Liver (tissue), 9 donors: ENCODE results near the gene CD8B2. TPM values are rescaled to one million over a fixed set of nuclear protein-coding genes. Genes with fewer than 3 reads are reported as not detected.

Experiments used
- DNase-seq: peaks from one replicate; pipeline ENCODE4 v3.0.0-alpha.2; 2017; ENCODE audit warnings: low spot score
- H3K27ac ChIP-seq, 2 donors: one replicate each; pipeline ENCODE4 v1.7.0; 2013; ENCODE audit warnings: inconsistent platforms in 2 of 2, low read length in 2 of 2, control low read depth in 1 of 2, low read depth in 1 of 2, mild to moderate bottlenecking in 1 of 2
- H3K27me3 ChIP-seq, 4 donors: one replicate each; pipeline versions ENCODE4 v1.6.1 to v1.7.0; 2013; ENCODE audit warnings: low read length in 3 of 4, inconsistent platforms in 1 of 4, mild to moderate bottlenecking in 1 of 4, moderate library complexity in 1 of 4; ENCODE audit not compliant: control insufficient read depth in 4 of 4, insufficient read depth in 4 of 4
- H3K36me3 ChIP-seq, 4 donors: one replicate each; pipeline versions ENCODE4 v1.6.1 to v1.7.0; 2013; ENCODE audit warnings: low read length in 3 of 4, mild to moderate bottlenecking in 3 of 4, low read depth in 1 of 4, moderate library complexity in 1 of 4; ENCODE audit not compliant: control insufficient read depth in 4 of 4, insufficient read depth in 3 of 4
- H3K4me1 ChIP-seq, 4 donors: one replicate each; pipeline versions ENCODE4 v1.6.1 to v1.7.0; 2013; ENCODE audit warnings: low read length in 3 of 4, mild to moderate bottlenecking in 3 of 4, moderate library complexity in 1 of 4; ENCODE audit not compliant: control insufficient read depth in 4 of 4, insufficient read depth in 4 of 4
- H3K4me3 ChIP-seq, 3 donors: one replicate each; pipeline versions ENCODE4 v1.6.1 to v1.7.0; 2013; ENCODE audit warnings: low read length in 3 of 3, control low read depth in 1 of 3, low read depth in 1 of 3, mild to moderate bottlenecking in 1 of 3
- H3K9ac ChIP-seq, 2 donors: one replicate each; pipeline ENCODE4 v1.7.0; 2013; ENCODE audit warnings: low read length in 2 of 2, mild to moderate bottlenecking in 2 of 2, moderate library complexity in 2 of 2, control low read depth in 1 of 2, low read depth in 1 of 2
- H3K9me3 ChIP-seq, 4 donors: one replicate each; pipeline versions ENCODE4 v1.6.1 to v1.7.0; 2013; ENCODE audit warnings: low read length in 3 of 4; ENCODE audit not compliant: control insufficient read depth in 4 of 4
- ATF3 ChIP-seq: IDR thresholded peaks from 2 replicates; pipeline ENCODE4 v1.6.1; 2016; ENCODE audit warnings: antibody characterized with exemption
- EGR1 ChIP-seq, 2 donors: IDR thresholded peaks; 2 replicates each; pipeline ENCODE4 v1.6.1; 2016 to 2018; ENCODE audit warnings: antibody characterized with exemption in 2 of 2, low read depth in 2 of 2
- FOXA1 ChIP-seq: IDR thresholded peaks from 2 replicates; pipeline ENCODE4 v1.6.1; 2016; ENCODE audit warnings: antibody characterized with exemption
- FOXA2 ChIP-seq: IDR thresholded peaks from 2 replicates; pipeline ENCODE4 v1.6.1; 2016; ENCODE audit warnings: antibody characterized with exemption
- GABPA ChIP-seq, 2 donors: IDR thresholded peaks in 1 of 2; conservative IDR thresholded peaks in 1 of 2; 2 replicates each; pipeline ENCODE4 v1.6.1; 2016; ENCODE audit warnings: antibody characterized with exemption in 2 of 2, mild to moderate bottlenecking in 1 of 2, moderate library complexity in 1 of 2
- HNF4A ChIP-seq, 2 donors: conservative IDR thresholded peaks; 2 replicates each; pipeline ENCODE4 v1.6.1; 2016; ENCODE audit warnings: antibody characterized with exemption in 2 of 2, mild to moderate bottlenecking in 2 of 2
- HNF4G ChIP-seq: IDR thresholded peaks from 2 replicates; pipeline ENCODE4 v1.6.1; 2016; ENCODE audit warnings: antibody characterized with exemption
- JUND ChIP-seq, 2 donors: IDR thresholded peaks; 2 replicates each; pipeline ENCODE4 v1.6.1; 2016; ENCODE audit warnings: antibody characterized with exemption in 2 of 2
- MAX ChIP-seq: IDR thresholded peaks from 2 replicates; pipeline ENCODE4 v1.6.1; 2016; ENCODE audit warnings: antibody characterized with exemption
- NR2F2 ChIP-seq: IDR thresholded peaks from 2 replicates; pipeline ENCODE4 v1.6.1; 2016; ENCODE audit warnings: antibody characterized with exemption
- RAD21 ChIP-seq, 2 donors: IDR thresholded peaks; 2 replicates each; pipeline ENCODE4 v1.6.1; 2016; ENCODE audit warnings: antibody characterized with exemption in 2 of 2, mild to moderate bottlenecking in 2 of 2
- RXRA ChIP-seq, 2 donors: IDR thresholded peaks; 2 replicates each; pipeline ENCODE4 v1.6.1; 2017 to 2018; ENCODE audit warnings: antibody characterized with exemption in 2 of 2, mild to moderate bottlenecking in 1 of 2
- SP1 ChIP-seq: IDR thresholded peaks from 2 replicates; pipeline ENCODE4 v1.6.1; 2018; ENCODE audit warnings: antibody characterized with exemption, mild to moderate bottlenecking
- TAF1 ChIP-seq: conservative IDR thresholded peaks from 2 replicates; pipeline ENCODE4 v1.6.1; 2016; ENCODE audit warnings: antibody characterized with exemption, mild to moderate bottlenecking
- YY1 ChIP-seq: IDR thresholded peaks from 2 replicates; pipeline ENCODE4 v1.6.1; 2016; ENCODE audit warnings: antibody characterized with exemption, mild to moderate bottlenecking
- ZBTB33 ChIP-seq: IDR thresholded peaks from 2 replicates; pipeline ENCODE4 v1.6.1; 2016; ENCODE audit warnings: antibody characterized with exemption
- WGBS: extraction: QIAGEN DNeasy Blood & Tissue Kit; methylation state at CpG from one replicate; pipeline ENCODE4 v1.1.7; 2013; 5-methylcytosine and 5-hydroxymethylcytosine counted together
- polyA plus RNA-seq, 2 donors: library from polyadenylated mRNA; stranded (reverse) in 1 of 2; unstranded in 1 of 2; fragments of 200-250 nt in 1 of 2; fragments of >200 nt in 1 of 2; fragmentation: Nextera tagmentation in 1 of 2; extraction: Ambion mirVana in 1 of 2; gene quantifications; one replicate each; pipeline versions ENCODE4 v1.2.1 to v1.2.3, GENCODE V29; 2013 to 2015
- total RNA-seq, 2 donors: library from RNA; depleted of rRNA; stranded (reverse); fragments of >200 nt; gene quantifications; one replicate each; pipeline ENCODE4 v1.2.3, GENCODE V29; 2014
- TF ChIP-seq, protein P1 (sequence below): fragments of 150-350 bp; IDR thresholded peaks from 2 replicates; pipeline ENCODE4 v1.5.1; 2017; ENCODE audit warnings: improper control_type of control experiment, low read depth, low read length; ENCODE audit not compliant: missing input control
- TF ChIP-seq, protein P2 (sequence below): IDR thresholded peaks from 2 replicates; pipeline ENCODE4 v1.6.1; 2016; ENCODE audit warnings: antibody characterized with exemption, mild to moderate bottlenecking
- donor health status: healthy.
- donor health status: healthy.
- donor health status: healthy.
- donor health status: healthy.
- donor health status: healthy.

CD8B2 gene
- total and polyA plus RNA-seq, 4 donors = under 0.01 to 0.05 TPM; not detected in 2

- TF ChIP-seq ZBTB33 (no peak), NR2F2 (no peak)
Measured at GRCh38 chr2:106560773-106561172, 73.6 kb downstream of the CD8B2 start (continued).

- Histone ChIP-seq H3K4me1 (no peaks in the 10 kb centered on the region), H3K27ac (no peak overlapping the region), H3K36me3 (no peaks in the 10 kb centered on the region), H3K9ac (no peak overlapping the region), H3K4me3 (no peak overlapping the region), H3K27me3 (no peaks in the 10 kb centered on the region), H3K9me3 (no peaks in the 10 kb centered on the region)
- WGBS = 83% methylated on average over 8 of the region's 8 CpGs
- TF ChIP-seq, protein P1, sequence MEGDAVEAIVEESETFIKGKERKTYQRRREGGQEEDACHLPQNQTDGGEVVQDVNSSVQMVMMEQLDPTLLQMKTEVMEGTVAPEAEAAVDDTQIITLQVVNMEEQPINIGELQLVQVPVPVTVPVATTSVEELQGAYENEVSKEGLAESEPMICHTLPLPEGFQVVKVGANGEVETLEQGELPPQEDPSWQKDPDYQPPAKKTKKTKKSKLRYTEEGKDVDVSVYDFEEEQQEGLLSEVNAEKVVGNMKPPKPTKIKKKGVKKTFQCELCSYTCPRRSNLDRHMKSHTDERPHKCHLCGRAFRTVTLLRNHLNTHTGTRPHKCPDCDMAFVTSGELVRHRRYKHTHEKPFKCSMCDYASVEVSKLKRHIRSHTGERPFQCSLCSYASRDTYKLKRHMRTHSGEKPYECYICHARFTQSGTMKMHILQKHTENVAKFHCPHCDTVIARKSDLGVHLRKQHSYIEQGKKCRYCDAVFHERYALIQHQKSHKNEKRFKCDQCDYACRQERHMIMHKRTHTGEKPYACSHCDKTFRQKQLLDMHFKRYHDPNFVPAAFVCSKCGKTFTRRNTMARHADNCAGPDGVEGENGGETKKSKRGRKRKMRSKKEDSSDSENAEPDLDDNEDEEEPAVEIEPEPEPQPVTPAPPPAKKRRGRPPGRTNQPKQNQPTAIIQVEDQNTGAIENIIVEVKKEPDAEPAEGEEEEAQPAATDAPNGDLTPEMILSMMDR = no peak
- TF ChIP-seq FOXA1 = no peak
- TF ChIP-seq RAD21 (IDR thresholded peaks at IDR 0.05) = no peak
- no peak for TF ChIP-seq EGR1 (IDR thresholded peaks at IDR 0.05; ENCODE audit: low read depth in 2 of 2)
- TF ChIP-seq TAF1 = no peak
- TF ChIP-seq FOXA2 = no peak
- no peak for TF ChIP-seq GABPA (IDR thresholded peaks at IDR 0.05 in 1 of 2, conservative IDR thresholded peaks at IDR 0.05 in 1 of 2)
- TF ChIP-seq HNF4A (conservative IDR thresholded peaks at IDR 0.05) = no peak
- TF ChIP-seq ZBTB33 = no peak
- TF ChIP-seq ATF3 = no peak
- no peak for TF ChIP-seq NR2F2
- no peak for TF ChIP-seq SP1
- TF ChIP-seq RXRA (IDR thresholded peaks at IDR 0.05) = no peak
- TF ChIP-seq MAX = no peak
- TF ChIP-seq HNF4G = no peak
- no peak for TF ChIP-seq YY1
- TF ChIP-seq JUND (IDR thresholded peaks at IDR 0.05) = no peak
- TF ChIP-seq, protein P2, sequence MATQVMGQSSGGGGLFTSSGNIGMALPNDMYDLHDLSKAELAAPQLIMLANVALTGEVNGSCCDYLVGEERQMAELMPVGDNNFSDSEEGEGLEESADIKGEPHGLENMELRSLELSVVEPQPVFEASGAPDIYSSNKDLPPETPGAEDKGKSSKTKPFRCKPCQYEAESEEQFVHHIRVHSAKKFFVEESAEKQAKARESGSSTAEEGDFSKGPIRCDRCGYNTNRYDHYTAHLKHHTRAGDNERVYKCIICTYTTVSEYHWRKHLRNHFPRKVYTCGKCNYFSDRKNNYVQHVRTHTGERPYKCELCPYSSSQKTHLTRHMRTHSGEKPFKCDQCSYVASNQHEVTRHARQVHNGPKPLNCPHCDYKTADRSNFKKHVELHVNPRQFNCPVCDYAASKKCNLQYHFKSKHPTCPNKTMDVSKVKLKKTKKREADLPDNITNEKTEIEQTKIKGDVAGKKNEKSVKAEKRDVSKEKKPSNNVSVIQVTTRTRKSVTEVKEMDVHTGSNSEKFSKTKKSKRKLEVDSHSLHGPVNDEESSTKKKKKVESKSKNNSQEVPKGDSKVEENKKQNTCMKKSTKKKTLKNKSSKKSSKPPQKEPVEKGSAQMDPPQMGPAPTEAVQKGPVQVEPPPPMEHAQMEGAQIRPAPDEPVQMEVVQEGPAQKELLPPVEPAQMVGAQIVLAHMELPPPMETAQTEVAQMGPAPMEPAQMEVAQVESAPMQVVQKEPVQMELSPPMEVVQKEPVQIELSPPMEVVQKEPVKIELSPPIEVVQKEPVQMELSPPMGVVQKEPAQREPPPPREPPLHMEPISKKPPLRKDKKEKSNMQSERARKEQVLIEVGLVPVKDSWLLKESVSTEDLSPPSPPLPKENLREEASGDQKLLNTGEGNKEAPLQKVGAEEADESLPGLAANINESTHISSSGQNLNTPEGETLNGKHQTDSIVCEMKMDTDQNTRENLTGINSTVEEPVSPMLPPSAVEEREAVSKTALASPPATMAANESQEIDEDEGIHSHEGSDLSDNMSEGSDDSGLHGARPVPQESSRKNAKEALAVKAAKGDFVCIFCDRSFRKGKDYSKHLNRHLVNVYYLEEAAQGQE = no peak
- DNase-seq = no peak
Measured at GRCh38 chr2:106561356-106561755, 74.2 kb downstream of the CD8B2 start.
